ENCODE results near the gene ZFPM1.
A peak's percentile ranks its signal among the peaks of the same experiment; 100 is the strongest.

The ZFPM1 gene

DNA sequence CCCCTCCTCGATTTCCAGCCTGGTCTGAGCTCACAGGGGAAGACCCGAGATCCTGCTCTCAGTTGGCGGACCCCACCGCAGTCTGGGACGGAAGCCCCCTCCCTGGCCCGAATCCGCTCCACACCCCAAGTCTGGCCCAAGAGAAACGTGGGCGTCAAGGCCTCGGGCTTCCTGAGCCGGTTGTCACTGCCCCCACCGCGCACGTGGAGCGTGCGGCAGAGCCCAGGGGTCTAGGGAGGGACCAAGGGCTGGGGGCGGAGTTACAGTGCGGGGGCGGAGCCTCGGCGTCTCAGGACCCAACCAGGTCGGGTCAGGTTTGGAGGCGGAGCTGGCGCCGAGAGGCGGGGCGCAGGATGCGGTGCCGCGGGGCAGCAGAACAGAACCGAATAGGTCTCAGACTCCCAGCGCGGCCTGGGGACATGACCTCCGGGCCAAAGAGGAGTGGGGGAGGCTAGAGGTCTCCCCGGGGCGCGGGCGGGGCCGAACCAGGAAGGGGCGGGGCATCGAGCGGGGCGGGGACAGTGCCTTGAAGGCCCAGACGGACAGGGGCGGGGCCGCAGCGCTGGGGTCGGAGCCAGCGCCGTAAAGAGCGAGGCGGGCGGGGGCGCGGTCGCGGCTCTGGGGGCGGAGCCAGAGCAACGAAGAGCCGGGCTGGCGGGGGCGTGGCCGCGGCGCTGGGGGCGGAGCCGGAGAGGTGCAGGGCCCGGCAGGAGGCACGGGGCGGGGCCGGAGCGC lies 431 bp upstream of the ZFPM1 start:
- peak; percentile 98 for DNase-seq

DNA sequence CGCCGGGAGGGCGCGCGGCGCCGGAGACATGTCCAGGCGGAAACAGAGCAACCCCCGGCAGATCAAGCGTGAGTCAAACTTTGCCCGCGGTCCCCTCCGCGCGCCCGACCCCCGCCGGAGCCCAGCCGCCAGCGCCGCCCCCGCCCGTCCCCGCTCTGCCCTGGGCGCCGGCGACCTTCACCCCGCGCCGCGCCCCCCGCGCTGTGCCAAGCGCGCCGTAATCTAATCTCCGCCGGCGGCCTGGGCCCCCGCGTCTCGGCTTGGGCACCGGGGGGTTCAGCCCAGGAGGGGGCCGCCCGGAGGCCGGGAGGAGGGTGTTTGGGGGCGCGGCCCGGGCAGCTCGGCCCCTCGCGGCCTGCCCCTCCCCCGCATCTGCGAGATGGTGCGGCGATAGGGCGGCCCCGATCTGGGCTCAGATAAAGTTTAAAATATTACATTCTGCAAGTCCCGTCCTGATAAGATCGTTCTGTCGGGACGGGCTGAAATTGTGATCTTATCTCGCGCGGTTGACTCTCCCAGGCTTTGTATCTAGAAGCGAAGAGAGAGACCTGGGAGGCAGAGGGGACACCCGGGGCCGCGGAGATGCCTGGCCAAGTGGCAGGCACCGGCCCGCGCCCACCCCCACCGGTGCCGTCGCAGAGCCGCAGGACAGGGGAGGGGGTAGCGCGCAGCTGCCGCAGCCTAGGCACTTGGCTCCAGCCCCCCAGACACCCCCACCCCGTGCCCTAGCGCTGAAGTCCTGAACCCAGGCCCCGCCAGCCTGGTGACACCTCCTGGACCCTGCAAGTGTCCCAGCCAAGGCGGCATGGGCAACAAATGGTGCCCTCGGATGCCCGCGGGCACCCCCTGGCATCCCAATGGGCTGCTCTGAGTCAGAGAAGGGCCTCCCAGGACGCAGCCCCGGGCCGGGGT lies 787 bp downstream of the ZFPM1 start:
- peak; percentile 32 for DNase-seq

GRCh38 chr16:88454523-88454947 lies 1.5 kb downstream of the ZFPM1 start:
- DNase-seq: no peak

- DNase-seq: peak; percentile 86
Observed at GRCh38 chr16:88455610-88456355, 2.7 kb downstream of the ZFPM1 start.

DNA sequence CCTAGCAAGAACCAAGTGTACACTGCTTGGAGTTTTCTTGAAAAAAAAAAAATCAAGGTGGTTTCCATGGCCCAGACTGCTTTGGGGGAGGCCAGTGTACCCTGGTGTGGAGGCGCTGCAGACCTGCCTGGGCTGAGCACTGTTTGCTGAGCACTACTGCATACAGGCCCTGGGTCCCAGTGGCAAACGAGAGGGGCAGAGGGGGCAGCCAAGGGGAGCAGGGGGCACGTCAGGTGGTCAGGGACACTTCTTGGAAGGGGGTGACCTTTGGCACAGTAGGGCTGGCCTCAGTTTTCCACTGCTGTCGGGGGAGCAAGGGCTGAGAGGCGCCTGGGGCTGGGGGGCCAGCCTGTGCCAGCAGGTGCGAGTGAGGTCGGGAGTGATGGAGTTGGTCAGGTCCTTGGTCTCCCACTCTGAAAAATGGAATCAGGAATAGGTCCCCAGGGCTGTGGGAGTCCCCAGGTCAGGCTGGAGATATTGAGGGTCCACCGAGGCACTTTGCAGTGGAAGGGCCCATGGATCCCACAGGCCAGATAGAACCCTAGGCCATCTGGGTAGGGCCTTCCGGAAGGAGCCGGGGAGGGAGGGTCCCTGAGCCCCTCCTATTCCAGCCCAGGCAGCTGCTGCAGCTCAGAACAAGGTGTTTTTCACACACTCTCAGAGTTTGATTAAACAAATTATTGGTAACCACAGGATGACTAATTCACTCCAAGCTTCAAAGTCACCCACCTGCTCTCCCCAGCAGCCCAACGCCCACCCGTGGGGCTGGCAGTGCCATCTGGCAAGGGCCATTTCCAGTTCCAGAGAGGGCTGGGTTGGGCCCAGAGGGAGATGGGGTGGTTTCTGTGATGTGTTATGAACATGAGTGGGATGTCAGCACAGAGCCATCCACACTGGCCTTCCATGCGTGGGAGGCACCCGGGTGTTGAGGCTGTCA lies 3.5 kb downstream of the ZFPM1 start:
- DNase-seq: peak; percentile 80

DNA sequence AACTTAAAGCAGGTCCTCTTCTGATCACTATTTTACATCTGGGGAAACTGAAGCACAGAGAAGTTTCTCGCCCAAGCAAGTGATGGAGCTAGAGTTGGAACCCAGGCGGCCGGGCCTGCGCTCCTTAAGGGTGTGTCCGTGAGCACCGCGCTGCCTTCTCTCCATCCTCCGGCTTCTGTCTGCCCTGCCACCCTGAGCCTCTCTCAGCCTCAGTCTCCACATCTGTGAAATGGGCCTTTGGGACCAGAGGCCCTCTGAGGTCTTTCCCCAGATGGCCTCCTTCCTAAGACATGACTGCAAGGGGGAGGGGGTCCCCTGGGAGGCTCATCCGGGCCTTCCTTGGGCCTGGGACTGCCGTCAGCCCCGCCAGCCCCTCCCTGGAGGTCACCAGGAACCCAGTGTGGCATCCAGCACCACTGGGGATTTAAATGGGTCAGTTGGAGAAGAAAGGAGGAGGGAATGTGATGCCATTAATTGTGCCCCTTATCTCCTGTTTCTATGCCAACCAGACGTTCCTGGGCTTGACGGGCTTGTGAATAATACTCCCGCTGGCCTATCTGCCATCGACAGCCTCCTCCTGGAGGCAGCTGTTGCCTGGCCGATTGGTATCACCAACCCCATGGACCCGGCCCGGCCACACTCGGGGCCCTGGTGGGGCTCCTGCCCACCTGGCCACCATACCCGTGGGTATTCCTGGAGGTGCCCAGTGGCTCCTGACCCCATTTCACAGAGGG lies 5.1 kb downstream of the ZFPM1 start:
- no peak for DNase-seq

DNA sequence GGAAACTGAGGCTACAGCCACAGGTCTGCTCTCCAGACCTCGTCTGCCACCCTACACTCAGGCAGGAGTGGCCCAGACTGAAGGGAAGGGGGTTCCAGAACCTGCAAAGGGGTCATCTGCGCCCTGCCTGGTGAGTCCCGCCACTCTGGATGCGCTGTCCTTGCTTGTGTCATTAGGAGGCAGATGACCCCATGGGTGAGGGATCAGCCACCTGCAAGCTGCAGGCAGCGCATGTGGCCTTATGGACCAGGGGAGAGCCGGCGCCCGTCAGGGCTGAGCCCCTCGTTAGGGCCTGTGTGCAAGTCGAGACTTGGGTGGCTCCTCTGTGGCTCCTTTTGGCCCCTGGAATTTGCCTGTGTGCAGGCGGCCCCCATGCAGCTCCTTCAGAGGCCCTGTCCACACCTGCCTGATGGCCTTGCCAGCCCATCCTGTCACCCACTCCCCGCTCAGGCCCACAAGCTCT lies 5.7 kb downstream of the ZFPM1 start:
- no peak for DNase-seq

GRCh38 chr16:88459366-88460073 lies 6.4 kb downstream of the ZFPM1 start:
- no peak for DNase-seq

DNA sequence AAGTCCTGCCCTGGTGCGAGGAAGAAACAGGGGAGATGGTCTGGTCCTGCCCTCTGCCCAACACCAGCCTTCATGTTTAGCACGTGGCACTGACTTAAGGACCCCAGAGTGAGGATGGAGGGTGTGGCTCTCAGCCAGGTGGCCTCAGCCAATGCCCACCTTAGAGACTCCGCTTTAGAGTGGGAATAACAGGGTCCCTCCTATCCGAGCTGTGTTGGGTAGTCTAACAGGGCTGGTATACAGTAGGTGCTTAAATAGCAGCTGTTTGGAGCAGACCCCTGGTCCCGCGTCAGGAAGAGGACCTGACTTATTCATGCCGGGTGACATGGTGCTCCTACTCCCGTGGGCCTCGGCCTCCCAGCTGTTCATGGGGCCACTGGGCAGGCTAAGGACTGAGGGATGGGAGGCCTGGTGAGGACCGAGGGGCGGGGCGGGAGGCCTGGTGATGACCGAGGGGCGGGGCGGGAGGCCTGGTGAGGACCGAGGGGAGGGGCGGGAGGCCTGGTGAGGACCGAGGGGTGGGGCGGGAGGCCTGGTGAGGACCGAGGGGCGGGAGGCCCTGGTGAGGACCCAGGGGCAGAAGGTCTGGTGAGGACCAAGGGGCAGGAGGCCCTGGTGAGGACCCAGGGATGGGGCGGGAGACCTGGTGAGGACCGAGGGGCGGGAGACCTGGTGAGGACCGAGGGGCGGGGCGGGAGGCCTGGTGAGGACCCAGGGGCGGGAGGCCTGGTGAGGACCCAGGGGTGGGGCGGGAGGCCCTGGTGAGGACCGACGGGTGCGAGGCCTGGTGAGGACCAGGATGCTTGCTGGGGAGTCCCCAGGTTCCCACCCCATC lies 7.6 kb downstream of the ZFPM1 start:
- DNase-seq: no peak

DNA sequence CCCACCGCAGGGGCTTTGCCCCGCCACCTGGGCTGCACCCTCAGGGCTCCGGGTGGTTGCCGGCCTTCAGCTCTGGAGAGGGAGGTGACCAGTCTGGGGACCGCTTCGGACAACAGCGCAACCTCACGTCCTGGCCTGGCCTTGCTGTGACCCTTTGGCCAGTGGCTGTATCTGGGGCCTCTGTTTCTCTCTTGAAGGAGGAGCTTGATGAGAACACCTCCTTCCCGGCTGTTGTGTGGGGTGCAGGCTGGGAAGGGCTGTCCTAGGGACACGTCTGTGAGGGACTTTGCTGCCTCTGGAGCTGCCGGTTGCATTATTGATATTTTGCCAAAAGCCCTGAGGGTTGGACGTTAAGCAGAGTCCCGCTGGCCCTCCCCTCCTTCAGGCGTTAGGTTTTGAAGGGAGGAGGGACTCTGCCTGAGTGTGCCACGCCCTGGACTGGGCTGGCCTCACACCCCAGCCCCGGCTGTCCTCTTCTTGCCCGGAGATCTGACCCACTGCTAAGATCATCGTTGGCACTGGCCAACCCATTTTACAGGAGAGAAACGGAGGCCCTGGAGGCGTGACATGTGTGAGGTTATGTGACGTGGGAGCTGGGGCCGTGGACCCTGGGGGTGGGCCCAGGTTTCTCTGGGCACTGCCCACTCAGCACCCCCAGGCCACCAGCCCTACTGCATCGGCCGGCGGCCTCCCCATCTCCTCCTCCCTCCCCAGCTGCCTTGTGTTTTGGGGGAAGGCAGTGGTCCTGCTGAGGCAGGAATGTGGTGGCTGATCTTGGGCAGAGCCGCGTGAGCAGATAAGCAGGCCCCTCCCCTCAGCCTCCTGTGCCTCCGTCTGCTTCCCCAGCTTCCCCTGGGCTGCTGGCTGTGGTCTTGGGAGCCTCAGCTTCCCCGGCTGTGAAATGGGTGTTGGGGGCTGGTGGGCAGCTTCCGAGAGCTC lies 8.5 kb downstream of the ZFPM1 start:
- DNase-seq: no peak

DNA sequence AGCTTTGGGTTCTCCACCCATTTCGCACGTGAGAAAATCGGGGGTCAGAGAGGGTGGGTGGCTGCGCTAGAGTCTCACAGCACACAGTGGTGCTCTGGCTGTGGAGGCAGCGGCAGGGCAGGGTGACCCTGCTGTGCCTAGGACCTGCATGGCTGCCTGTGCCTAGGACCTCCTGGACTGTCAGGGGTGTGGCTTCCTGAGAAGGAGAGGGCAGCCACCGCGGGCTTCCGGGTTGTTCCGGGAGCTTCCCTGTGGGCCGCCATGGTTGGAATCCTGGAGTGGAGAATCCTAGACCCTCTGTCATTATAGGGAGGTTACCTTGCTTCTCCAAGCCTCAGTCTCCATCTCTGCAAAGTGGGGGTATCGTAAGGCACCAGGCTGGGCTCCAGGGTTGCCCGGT lies 9.3 kb downstream of the ZFPM1 start:
- DNase-seq: no peak

DNA sequence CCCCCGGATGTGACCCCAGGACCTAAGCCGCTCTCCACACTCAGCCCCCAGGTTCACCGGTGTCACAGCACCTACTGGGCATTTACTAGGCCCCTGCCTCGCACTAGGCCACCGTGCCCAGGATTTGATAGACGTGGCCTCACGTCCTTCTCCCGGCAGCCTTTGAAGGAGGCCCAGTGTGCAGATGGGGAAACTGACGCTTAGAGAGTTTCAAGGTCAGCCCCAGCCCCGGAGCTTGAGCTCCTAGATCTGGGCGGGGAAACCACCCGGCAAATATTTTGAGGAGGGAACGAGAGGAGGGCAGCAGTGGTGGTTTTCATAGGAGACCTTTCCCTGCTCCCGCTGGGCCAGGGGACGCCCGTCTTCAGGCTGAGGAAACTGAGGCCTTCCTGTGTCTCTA lies 10.3 kb downstream of the ZFPM1 start:
- no peak for DNase-seq

GRCh38 chr16:88464447-88465318 lies 11.6 kb downstream of the ZFPM1 start:
- DNase-seq: no peak

DNA sequence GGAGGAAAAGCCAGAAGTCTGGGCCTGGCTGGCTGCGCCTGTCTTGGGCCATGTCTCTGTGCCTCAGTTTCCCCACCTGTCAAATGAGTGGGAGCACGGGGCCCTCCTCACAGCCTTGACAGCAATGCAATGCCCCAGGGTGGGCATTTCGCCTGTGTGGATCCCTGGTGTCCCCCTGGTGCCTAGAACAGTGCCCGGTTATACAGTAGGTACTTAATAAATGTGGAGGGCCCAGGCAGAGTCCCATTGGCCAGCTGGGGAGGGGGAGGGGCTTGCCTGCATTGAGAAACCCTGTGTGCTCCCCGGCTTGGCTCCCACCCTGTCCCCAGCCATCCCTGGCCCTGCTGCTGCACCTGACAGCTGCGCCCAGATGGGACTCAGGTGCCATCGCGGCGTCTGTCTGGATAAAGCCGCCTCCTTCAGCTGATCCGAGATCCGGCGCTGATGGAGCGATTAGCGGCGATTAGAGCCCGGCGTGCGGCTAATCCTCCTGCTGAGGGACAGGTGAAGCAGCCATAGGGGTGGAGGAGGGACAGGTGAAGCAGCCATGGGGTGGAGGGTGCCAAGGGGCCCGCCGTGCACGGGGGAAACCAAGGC lies 12.4 kb downstream of the ZFPM1 start:
- DNase-seq: no peak

DNA sequence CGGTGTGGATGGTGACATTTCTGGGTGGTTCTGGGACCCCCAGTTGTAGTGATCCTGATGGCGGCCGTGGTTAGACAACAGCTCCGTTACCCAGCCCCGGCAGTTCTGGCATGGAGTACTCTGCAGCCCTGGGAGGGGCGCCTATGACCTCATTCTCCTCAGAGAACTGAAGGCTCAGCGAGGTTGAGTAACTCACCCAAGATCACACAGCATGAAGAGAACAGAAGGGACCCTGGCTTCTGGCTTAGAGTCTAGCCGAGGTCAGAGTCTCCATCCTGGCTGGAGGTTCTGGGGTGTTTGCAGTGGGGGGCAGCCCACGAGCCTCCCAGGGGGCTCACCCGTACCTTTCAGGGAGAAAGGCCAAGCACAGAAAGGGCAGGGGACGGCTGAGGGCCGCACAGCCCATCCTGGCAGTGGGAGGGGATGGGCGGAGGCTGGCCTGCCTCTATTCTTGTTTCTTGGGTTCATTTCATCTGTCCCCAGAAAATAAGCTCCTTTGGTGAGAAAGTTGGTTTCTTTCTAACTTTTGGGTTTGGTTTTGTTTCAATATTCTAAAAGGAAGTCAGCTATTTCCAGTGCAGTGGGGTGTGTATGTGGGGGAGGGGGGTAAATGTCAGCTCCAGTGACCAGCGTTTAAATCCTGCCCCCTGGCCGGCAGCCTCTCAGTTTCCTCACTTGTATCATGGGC lies 13.2 kb downstream of the ZFPM1 start:
- DNase-seq: peak; percentile 30

- DNase-seq: no peak
Observed at GRCh38 chr16:88466949-88467348, 13.9 kb downstream of the ZFPM1 start.

Measured in stimulated activated CD4-positive, alpha-beta T cell treated with anti-CD3 and anti-CD28 coated beads, Interleukin-4, amount 100 ng/mL, for 24 hours (primary cell).